ENCODE measurements around the gene KRTAP9-7.

DNA sequence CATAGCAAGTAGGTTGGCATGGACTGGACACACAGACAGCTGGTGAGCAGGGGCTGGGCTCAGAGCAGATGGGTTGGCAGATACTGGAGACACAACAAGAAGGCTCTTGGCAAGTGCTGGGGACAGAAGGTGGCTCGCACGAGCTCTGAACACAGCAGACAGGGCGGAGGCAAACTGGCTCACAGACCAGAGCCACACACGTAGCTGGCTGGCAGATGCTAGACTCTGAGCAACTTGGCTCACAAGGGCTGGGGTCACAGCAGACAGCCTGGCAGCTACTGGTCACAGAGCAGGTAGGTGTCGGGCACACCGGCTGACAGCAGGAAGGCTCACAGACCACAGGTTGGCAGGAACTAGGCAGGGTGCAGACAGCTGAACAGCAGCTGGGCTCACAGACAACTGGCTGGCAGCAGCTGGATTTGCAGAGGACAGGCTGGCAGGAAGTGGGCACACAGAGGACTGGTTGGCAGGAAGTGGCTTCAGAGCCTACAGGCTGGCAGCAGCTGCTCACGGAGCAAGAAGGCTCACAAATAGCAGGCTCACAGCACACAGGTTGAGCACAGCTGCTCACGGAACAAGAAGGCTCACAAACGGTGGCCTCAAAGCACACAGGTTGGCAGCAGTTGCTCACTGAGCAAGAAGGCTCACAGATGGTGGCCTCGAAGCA lies 32.9 kb downstream of the KRTAP9-7 start:
- TF ChIP-seq, protein P1, sequence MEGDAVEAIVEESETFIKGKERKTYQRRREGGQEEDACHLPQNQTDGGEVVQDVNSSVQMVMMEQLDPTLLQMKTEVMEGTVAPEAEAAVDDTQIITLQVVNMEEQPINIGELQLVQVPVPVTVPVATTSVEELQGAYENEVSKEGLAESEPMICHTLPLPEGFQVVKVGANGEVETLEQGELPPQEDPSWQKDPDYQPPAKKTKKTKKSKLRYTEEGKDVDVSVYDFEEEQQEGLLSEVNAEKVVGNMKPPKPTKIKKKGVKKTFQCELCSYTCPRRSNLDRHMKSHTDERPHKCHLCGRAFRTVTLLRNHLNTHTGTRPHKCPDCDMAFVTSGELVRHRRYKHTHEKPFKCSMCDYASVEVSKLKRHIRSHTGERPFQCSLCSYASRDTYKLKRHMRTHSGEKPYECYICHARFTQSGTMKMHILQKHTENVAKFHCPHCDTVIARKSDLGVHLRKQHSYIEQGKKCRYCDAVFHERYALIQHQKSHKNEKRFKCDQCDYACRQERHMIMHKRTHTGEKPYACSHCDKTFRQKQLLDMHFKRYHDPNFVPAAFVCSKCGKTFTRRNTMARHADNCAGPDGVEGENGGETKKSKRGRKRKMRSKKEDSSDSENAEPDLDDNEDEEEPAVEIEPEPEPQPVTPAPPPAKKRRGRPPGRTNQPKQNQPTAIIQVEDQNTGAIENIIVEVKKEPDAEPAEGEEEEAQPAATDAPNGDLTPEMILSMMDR (IDR thresholded peaks at IDR 0.05): no peak
- TF ChIP-seq POLR2A (IDR thresholded peaks at IDR 0.05): peak in 1 of 4 donors; percentile 37

Data from esophagus squamous epithelium (tissue), 4 donors.